Left renal cortex interstitium (tissue), 4 donors: ENCODE data around the gene SSTR1. TPM values are rescaled to one million over a fixed set of nuclear protein-coding genes. Genes with fewer than 3 reads are reported as not detected.

Experiments used
- DNase-seq, 4 donors: peaks; one replicate each; pipeline ENCODE4 v3.0.0-alpha.2; 2013; ENCODE audit warnings: low read depth in 4 of 4, low spot score in 2 of 4, missing footprints in 1 of 4
- polyA plus RNA-seq, 4 donors: library from polyadenylated mRNA; unstranded; fragments of 120-200 nt; gene quantifications; one replicate each; pipeline ENCODE4 v1.2.1, GENCODE V29; 2013; ENCODE audit not compliant: insufficient read length in 4 of 4

Gene SSTR1
- polyA plus RNA-seq, 4 donors = 1.4 to 2.4 (median 1.9) TPM

- DNase-seq = no peak
Measured at GRCh38 chr14:38226366-38226765, 18.7 kb downstream of the SSTR1 start.

- DNase-seq = no peak
Measured at GRCh38 chr14:38233218-38233617, 25.5 kb downstream of the SSTR1 start.

GRCh38 chr14:38238332-38238731, 30.6 kb downstream of the SSTR1 start:
- no peak for DNase-seq

- no peak for DNase-seq
Measured at GRCh38 chr14:38238878-38239277, 31.2 kb downstream of the SSTR1 start.

GRCh38 chr14:38243696-38244240, 36.1 kb downstream of the SSTR1 start:
- no peak for DNase-seq

GRCh38 chr14:38248321-38249028, 40.8 kb downstream of the SSTR1 start:
- no peak for DNase-seq

- no peak for DNase-seq
Measured at GRCh38 chr14:38250331-38250730, 42.6 kb downstream of the SSTR1 start.

GRCh38 chr14:38252066-38252710, 44.5 kb downstream of the SSTR1 start:
- DNase-seq = no peak

GRCh38 chr14:38253676-38254075, 46.0 kb downstream of the SSTR1 start:
- no peak for DNase-seq

GRCh38 chr14:38254571-38255407, 47.1 kb downstream of the SSTR1 start:
- peak in 2 of 4 donors; percentile 15 to 28 for DNase-seq

- DNase-seq = peak in 1 of 4 donors; percentile 32
Measured at GRCh38 chr14:38255408-38255672, 47.6 kb downstream of the SSTR1 start.

- DNase-seq = peak in 3 of 4 donors; percentile 24 to 34 (median 24)
Measured at GRCh38 chr14:38255673-38256532, 48.2 kb downstream of the SSTR1 start, which contains the start of gene CLEC14A. CLEC14A (minus strand) TSS chr14:38256093; CDS start chr14:38256022, 71 bp downstream.

- DNase-seq = peak in 1 of 4 donors; percentile 16
Measured at GRCh38 chr14:38256533-38256840, 48.8 kb downstream of the SSTR1 start.

- DNase-seq = no peak
Measured at GRCh38 chr14:38257507-38257906, 49.8 kb downstream of the SSTR1 start.

GRCh38 chr14:38261620-38262019, 53.9 kb downstream of the SSTR1 start:
- DNase-seq = no peak

Other genes starting within 250 kb of the SSTR1 start
- 10 to 100 TPM; 14.0 to 20.6 (median 15.7) TPM for gene CLEC14A, start 48.2 kb downstream of the SSTR1 start, polyA plus RNA-seq